Keratinocyte (primary cell): ENCODE measurements around the gene COL4A6. TPM values are rescaled to one million over a fixed set of nuclear protein-coding genes. Genes with fewer than 3 reads are reported as not detected.

Experiments
- DNase-seq: peaks from one replicate; pipeline ENCODE4 v3.0.0-alpha.2; 2011; ENCODE audit warnings: low read depth, missing footprints, low spot score
- FAIRE-seq: peaks from 2 replicates; lab custom pipeline; 2011; peaks lifted over from hg19 to GRCh38; lab: Jason Lieb, UNC
- H2AFZ ChIP-seq: 2 replicates; pipeline ENCODE4 v1.6.0; 2012; ENCODE audit warnings: low read length, control low read depth, inconsistent platforms; ENCODE audit not compliant: control insufficient read depth
- H3K27ac ChIP-seq: 2 replicates; pipeline ENCODE4 v1.5.1; 2011; ENCODE audit warnings: low read length; ENCODE audit not compliant: control insufficient read depth, insufficient read depth
- H3K27me3 ChIP-seq: 3 replicates; pipeline ENCODE4 v1.6.0; 2011; ENCODE audit warnings: low read length; ENCODE audit not compliant: control insufficient read depth, insufficient read depth; ENCODE audit errors: extremely low read depth
- H3K36me3 ChIP-seq, 2 experiments: 2 replicates in 1 of 2; 3 replicates in 1 of 2; pipeline ENCODE4 v1.5.1; 2011; ENCODE audit warnings: low read length in 2 of 2, mild to moderate bottlenecking in 1 of 2; ENCODE audit not compliant: control insufficient read depth in 2 of 2, insufficient read depth in 2 of 2; ENCODE audit errors: extremely low read depth in 1 of 2
- H3K4me1 ChIP-seq: 3 replicates; pipeline ENCODE4 v1.5.1; 2011; ENCODE audit warnings: low read length; ENCODE audit not compliant: control insufficient read depth, insufficient read depth; ENCODE audit errors: extremely low read depth
- H3K4me2 ChIP-seq: 3 replicates; pipeline ENCODE4 v1.6.0; 2011; ENCODE audit warnings: low read depth, low read length; ENCODE audit not compliant: control insufficient read depth, insufficient read depth; ENCODE audit errors: extremely low read depth
- H3K4me3 ChIP-seq, 3 experiments: fragments of 200-600 bp in 1 of 3; sonication (generic) in 1 of 3; 2 replicates in 2 of 3; 3 replicates in 1 of 3; pipeline ENCODE4 v1.5.1; 2011 to 2016; ENCODE audit warnings: low read length in 3 of 3, mild to moderate bottlenecking in 3 of 3, control low read depth in 2 of 3, inconsistent platforms in 1 of 3, low read depth in 1 of 3, mixed read lengths in 1 of 3, mixed run types in 1 of 3, moderate library complexity in 1 of 3; ENCODE audit not compliant: control insufficient read depth in 2 of 3, insufficient read depth in 2 of 3; ENCODE audit errors: extremely low read depth in 1 of 3
- H3K79me2 ChIP-seq: 2 replicates; pipeline ENCODE4 v1.6.0; 2012; ENCODE audit warnings: low read length; ENCODE audit not compliant: control insufficient read depth, insufficient read depth
- H3K9ac ChIP-seq: 3 replicates; pipeline ENCODE4 v1.6.0; 2011; ENCODE audit warnings: low read length; ENCODE audit not compliant: control insufficient read depth, insufficient read depth; ENCODE audit errors: extremely low read depth
- H3K9me1 ChIP-seq: 3 replicates; pipeline ENCODE4 v1.6.0; 2011; ENCODE audit warnings: low read length; ENCODE audit not compliant: control insufficient read depth, insufficient read depth; ENCODE audit errors: extremely low read depth
- H3K9me3 ChIP-seq: 2 replicates; pipeline ENCODE4 v1.5.1; 2012; ENCODE audit warnings: low read depth, low read length; ENCODE audit not compliant: control insufficient read depth
- H4K20me1 ChIP-seq: 3 replicates; pipeline ENCODE4 v1.6.0; 2011; ENCODE audit warnings: low read length; ENCODE audit not compliant: control insufficient read depth, insufficient read depth; ENCODE audit errors: extremely low read depth
- EZH2 ChIP-seq: IDR thresholded peaks from one replicate; pipeline ENCODE4 v1.6.1; 2012; ENCODE audit warnings: inconsistent platforms, mild to moderate bottlenecking, low read length, moderate library complexity
- dilution Hi-C: fragments of 300-500 bp; cut with MboI; formaldehyde crosslinking; loops from one replicate; pipeline ENCODE4 v1.7.0; 2020; ENCODE audit warnings: low sequenced_read_pairs; ENCODE audit not compliant: extremely low pct_ligation_motif_present
- polyA plus RNA-seq, 5 experiments: library from polyadenylated mRNA; depleted of rRNA in 3 of 5; stranded (reverse) in 3 of 5; stranded (forward) in 1 of 5; unstranded in 1 of 5; fragments of >200 nt; gene quantifications; 1 replicate in 1 of 5; 2 replicates in 3 of 5; 3 replicates in 1 of 5; pipeline versions ENCODE4 v1.2.1 to v1.2.3, GENCODE V29; 2011 to 2012; ENCODE audit warnings: missing spikeins in 2 of 5, low read depth in 1 of 5, low replicate concordance in 1 of 5
- TF ChIP-seq, protein P1 (sequence below), 3 experiments: IDR thresholded peaks in 1 of 3; conservative IDR thresholded peaks in 1 of 3; optimal IDR thresholded peaks in 1 of 3; 2 replicates in 2 of 3; 3 replicates in 1 of 3; pipeline versions ENCODE3 to v1.5.1; 2011; ENCODE audit warnings: low read length in 3 of 3, mild to moderate bottlenecking in 3 of 3, moderate library complexity in 2 of 3, control low read depth in 1 of 3, inconsistent platforms in 1 of 3; ENCODE audit not compliant: insufficient read depth in 2 of 3; ENCODE audit errors: extremely low read depth in 1 of 3

COL4A6 gene
- polyA plus RNA-seq, 1 donor (not counting 4 experiments of a cell fraction or from before 2014, with no cell fraction given): 18.8 TPM

DNA sequence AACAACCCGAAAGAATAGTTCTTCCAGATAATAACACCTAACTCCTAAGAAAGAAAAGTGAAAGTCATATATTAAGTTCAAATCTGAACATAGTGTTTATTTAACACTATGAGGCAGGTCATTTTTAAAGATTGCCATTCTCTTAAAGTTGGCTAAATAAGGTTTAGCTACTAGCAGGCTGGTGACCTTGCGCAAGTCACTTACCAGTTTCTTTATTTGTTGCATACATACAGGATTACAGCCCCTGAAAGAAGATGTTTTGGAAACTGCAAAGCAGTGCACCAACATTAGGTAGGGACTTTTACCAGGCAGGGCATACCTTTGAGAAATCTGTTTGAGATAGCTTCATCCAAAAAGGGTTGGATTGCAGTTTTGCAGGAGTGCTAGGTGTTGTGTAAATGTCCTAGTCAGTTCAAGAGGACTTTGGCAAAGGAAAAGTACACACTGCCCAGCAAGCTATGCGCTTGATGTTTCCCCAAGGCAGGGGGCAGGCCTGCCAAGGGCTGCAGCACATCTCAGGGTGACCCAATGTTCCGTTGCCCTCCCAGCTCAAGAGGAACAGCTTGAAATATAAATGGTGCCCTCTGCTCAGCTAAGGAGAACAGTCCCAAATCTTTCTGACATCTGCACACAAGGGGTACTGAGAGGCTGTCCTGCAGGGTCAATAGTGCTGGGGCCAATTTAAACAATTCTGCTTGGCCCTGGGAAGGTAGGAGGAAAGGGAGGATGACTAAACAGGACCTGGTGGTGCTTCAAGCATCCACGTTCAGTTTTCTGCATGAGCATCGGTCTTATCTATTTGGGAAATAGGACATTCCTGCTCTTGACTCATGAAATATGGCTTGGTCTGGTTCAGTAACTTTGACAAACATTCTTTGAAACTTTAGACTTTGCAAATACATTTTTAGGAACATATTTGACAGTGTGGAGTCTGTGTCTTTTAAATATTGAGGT, 130.8 kb downstream of the COL4A6 start:
- H3K9ac ChIP-seq: no peak overlapping the region
- no peaks in the 10 kb centered on the region for H3K36me3 ChIP-seq
- DNase-seq (no peak), FAIRE-seq (no peak)
- dilution Hi-C loops: no loop called here
- H3K27me3 ChIP-seq: peaks cover 6% of the 10 kb centered on the region
- H4K20me1 ChIP-seq: no peaks in the 10 kb centered on the region
- TF ChIP-seq, protein P1, sequence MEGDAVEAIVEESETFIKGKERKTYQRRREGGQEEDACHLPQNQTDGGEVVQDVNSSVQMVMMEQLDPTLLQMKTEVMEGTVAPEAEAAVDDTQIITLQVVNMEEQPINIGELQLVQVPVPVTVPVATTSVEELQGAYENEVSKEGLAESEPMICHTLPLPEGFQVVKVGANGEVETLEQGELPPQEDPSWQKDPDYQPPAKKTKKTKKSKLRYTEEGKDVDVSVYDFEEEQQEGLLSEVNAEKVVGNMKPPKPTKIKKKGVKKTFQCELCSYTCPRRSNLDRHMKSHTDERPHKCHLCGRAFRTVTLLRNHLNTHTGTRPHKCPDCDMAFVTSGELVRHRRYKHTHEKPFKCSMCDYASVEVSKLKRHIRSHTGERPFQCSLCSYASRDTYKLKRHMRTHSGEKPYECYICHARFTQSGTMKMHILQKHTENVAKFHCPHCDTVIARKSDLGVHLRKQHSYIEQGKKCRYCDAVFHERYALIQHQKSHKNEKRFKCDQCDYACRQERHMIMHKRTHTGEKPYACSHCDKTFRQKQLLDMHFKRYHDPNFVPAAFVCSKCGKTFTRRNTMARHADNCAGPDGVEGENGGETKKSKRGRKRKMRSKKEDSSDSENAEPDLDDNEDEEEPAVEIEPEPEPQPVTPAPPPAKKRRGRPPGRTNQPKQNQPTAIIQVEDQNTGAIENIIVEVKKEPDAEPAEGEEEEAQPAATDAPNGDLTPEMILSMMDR (optimal IDR thresholded peaks at IDR 0.05 in 1 of 3, IDR thresholded peaks at IDR 0.05 in 1 of 3, conservative IDR thresholded peaks at IDR 0.05 in 1 of 3; ENCODE audit: extremely low read depth in 1 of 3, insufficient read depth in 2 of 3, low read length in 3 of 3): no peak
- no peak for TF ChIP-seq EZH2
- no peak overlapping the region for H3K4me2 ChIP-seq
- H3K27ac ChIP-seq: no peak overlapping the region
- no peaks in the 10 kb centered on the region for H3K79me2 ChIP-seq
- H2AFZ ChIP-seq: no peak overlapping the region
- H3K9me1 ChIP-seq: no peaks in the 10 kb centered on the region
- H3K4me3 ChIP-seq: no peak overlapping the region
- H3K9me3 ChIP-seq: no peaks in the 10 kb centered on the region
- H3K4me1 ChIP-seq: peaks cover 6% of the 10 kb centered on the region

GRCh38 chrX:108306086-108306485, 132.1 kb downstream of the COL4A6 start:
- no peaks in the 10 kb centered on the region for H3K36me3 ChIP-seq
- H3K9me1 ChIP-seq: no peaks in the 10 kb centered on the region
- no peak overlapping the region for H3K4me2 ChIP-seq
- no peak overlapping the region for H3K27ac ChIP-seq
- H3K4me1 ChIP-seq: no peaks in the 10 kb centered on the region
- H2AFZ ChIP-seq: no peak overlapping the region
- no peaks in the 10 kb centered on the region for H3K79me2 ChIP-seq
- H4K20me1 ChIP-seq: no peaks in the 10 kb centered on the region
- H3K9me3 ChIP-seq: no peaks in the 10 kb centered on the region
- TF ChIP-seq, protein P1 (optimal IDR thresholded peaks at IDR 0.05 in 1 of 3, IDR thresholded peaks at IDR 0.05 in 1 of 3, conservative IDR thresholded peaks at IDR 0.05 in 1 of 3; ENCODE audit: extremely low read depth in 1 of 3, insufficient read depth in 2 of 3, low read length in 3 of 3): no peak
- TF ChIP-seq EZH2: no peak
- dilution Hi-C loops: no loop called here
- FAIRE-seq: no peak
- no peak overlapping the region for H3K9ac ChIP-seq
- no peak overlapping the region for H3K4me3 ChIP-seq
- peaks cover 7% of the 10 kb centered on the region for H3K27me3 ChIP-seq
- no peak for DNase-seq
